GM18519 (cell line): Measurements from ENCODE around the gene NOP53.
"Not testable (repeated sequence)": the region's sequence is repeated elsewhere in the genome, so short reads cannot be mapped to it uniquely, and the experiment has no call there.

ENCODE experiments used
- ATAC-seq: cut with Tn5 transposase; IDR thresholded peaks from one replicate; pipeline ENCODE4 v1.9.1; 2021; ENCODE audit warnings: mild to moderate bottlenecking, moderate library complexity; ENCODE audit not compliant: unreplicated experiment, low FRiP score

Gene NOP53

GRCh38 chr19:47769534-47769933 lies 24.2 kb downstream of the NOP53 start:
- no peak for ATAC-seq

GRCh38 chr19:47771291-47771690 lies 25.9 kb downstream of the NOP53 start:
- ATAC-seq: not testable (repeated sequence)

- ATAC-seq: no peak
These were observed 31.2 kb downstream of the NOP53 start for GRCh38 chr19:47776568-47776967.

GRCh38 chr19:47777245-47778048 lies 32.1 kb downstream of the NOP53 start:
- not testable (repeated sequence) for ATAC-seq

GRCh38 chr19:47778049-47778953 lies 33.0 kb downstream of the NOP53 start, which contains the start of gene SELENOW:
Gene SELENOW (plus strand): TSS chr19:47778703. CDS start chr19:47778786, 83 bp downstream.
- ATAC-seq: no peak

GRCh38 chr19:47778954-47779351 lies 33.6 kb downstream of the NOP53 start:
- no peak for ATAC-seq

GRCh38 chr19:47779524-47780214 lies 34.3 kb downstream of the NOP53 start:
- ATAC-seq: no peak

- ATAC-seq: no peak
These were observed 34.8 kb downstream of the NOP53 start for GRCh38 chr19:47780215-47780551.

- no peak for ATAC-seq
These were observed 36.4 kb downstream of the NOP53 start for GRCh38 chr19:47781590-47782262.

- no peak for ATAC-seq
These were observed 41.2 kb downstream of the NOP53 start for GRCh38 chr19:47786566-47786965.

GRCh38 chr19:47787307-47787706 lies 42.0 kb downstream of the NOP53 start:
- ATAC-seq: not testable (repeated sequence)

- not testable (repeated sequence) for ATAC-seq
These were observed 44.5 kb downstream of the NOP53 start for GRCh38 chr19:47789811-47790210.

GRCh38 chr19:47790398-47790814 lies 45.1 kb downstream of the NOP53 start:
- ATAC-seq: no peak

- ATAC-seq: no peak
These were observed 47.3 kb downstream of the NOP53 start for GRCh38 chr19:47792616-47793015.

- no peak for ATAC-seq
These were observed 49.2 kb downstream of the NOP53 start for GRCh38 chr19:47794526-47794925.

- ATAC-seq: no peak
These were observed 51.4 kb downstream of the NOP53 start for GRCh38 chr19:47796785-47797184.

- no peak for ATAC-seq
These were observed 52.9 kb downstream of the NOP53 start for GRCh38 chr19:47797996-47798903.

GRCh38 chr19:47798904-47799266 lies 53.5 kb downstream of the NOP53 start:
- ATAC-seq: no peak

GRCh38 chr19:47801270-47801669 lies 55.9 kb downstream of the NOP53 start:
- no peak for ATAC-seq
